HL-60 (cell line): Measurements from ENCODE around the gene MDH2.

ENCODE experiments used
- DNase-seq, 2 experiments: peaks; one replicate each; pipeline ENCODE4 v3.0.0-alpha.2; 2010 to 2020; ENCODE audit warnings: low read depth in 1 of 2, low spot score in 1 of 2
- H3K27ac ChIP-seq: fragments of 250-450 bp; sonication (Bioruptor Pico); replicated peaks from 2 replicates; pipeline ENCODE4 v1.5.1; 2020; ENCODE audit warnings: mild to moderate bottlenecking, moderate library complexity
- H3K27me3 ChIP-seq: fragments of 250-450 bp; sonication (Bioruptor Pico); 2 replicates; pipeline ENCODE4 v1.5.1; 2021; ENCODE audit warnings: mild to moderate bottlenecking, moderate library complexity; ENCODE audit not compliant: insufficient read depth, poor library complexity, severe bottlenecking
- H3K4me3 ChIP-seq: replicated peaks from 2 replicates; pipeline ENCODE4 v1.5.1; 2011; ENCODE audit warnings: mild to moderate bottlenecking, control low read depth, low read length; ENCODE audit not compliant: insufficient read depth
- CTCF ChIP-seq: IDR thresholded peaks from one replicate; pipeline ENCODE4 v1.5.1; 2011; ENCODE audit warnings: low read length, control low read depth, inconsistent platforms; ENCODE audit not compliant: insufficient read depth
- GABPA ChIP-seq: IDR thresholded peaks from 2 replicates; pipeline ENCODE4 v1.6.1; 2012; ENCODE audit warnings: low read depth
- POLR2AphosphoS5 ChIP-seq: IDR thresholded peaks from 2 replicates; pipeline ENCODE4 v1.6.1; 2012; ENCODE audit warnings: low read depth
- REST ChIP-seq: IDR thresholded peaks from 2 replicates; pipeline ENCODE4 v1.6.1; 2012; ENCODE audit warnings: low read depth; ENCODE audit not compliant: insufficient replicate concordance
- SPI1 ChIP-seq: IDR thresholded peaks from 2 replicates; pipeline ENCODE4 v1.6.1; 2012; ENCODE audit warnings: low read depth, mild to moderate bottlenecking, borderline replicate concordance
- long read RNA-seq: library from polyadenylated mRNA; unstranded; transcript quantifications from one replicate; pipeline ENCODE4 v2.0.0, GENCODE V29; 2020

The MDH2 gene
- long read RNA-seq, transcript MDH2-201 (9 exons, 2,209 nt), result major isoform, 1,781 of 1,856 reads
- long read RNA-seq, transcript MDH2-204 (8 exons, 2,020 nt), result minor isoform, 21 of 1,856 reads
- long read RNA-seq, partial matches to known transcripts, result 35 of 1,856 reads
- long read RNA-seq, other reads (novel, unspliced or antisense), result 14 of 1,856 reads

GRCh38 chr7:76047811-76048667 is at the start of gene MDH2, which contains the start of gene STYXL1:
Gene MDH2, plus strand, starts transcription at chr7:76048106. Its CDS starts 55 bp downstream, at chr7:76048161.
Gene STYXL1, minus strand, starts transcription at chr7:76048000. Its CDS starts 17,477 bp downstream, at chr7:76030523.
- H3K27ac ChIP-seq, result peak within 1 kb of the TSS; percentile 90
- peak within 1 kb of the TSS; percentile 94 for H3K4me3 ChIP-seq
- DNase-seq, result peak; percentile 96 to 97
- H3K27me3 ChIP-seq, result no peaks in the 10 kb centered on the region
- peak; percentile 76 for TF ChIP-seq REST
- TF ChIP-seq GABPA, result peak; percentile 95
- TF ChIP-seq POLR2AphosphoS5, result peak; percentile 92
- no peak for TF ChIP-seq CTCF
- peak; percentile 25; the same call in 1 of the 2 replicates for TF ChIP-seq SPI1

- H3K27me3 ChIP-seq, result no peaks in the 10 kb centered on the region
- no peak for DNase-seq
- H3K4me3 ChIP-seq, result no peak overlapping the region
- TF ChIP-seq SPI1, result no peak
- TF ChIP-seq POLR2AphosphoS5, result no peak
- no peak for TF ChIP-seq GABPA
- no peak for TF ChIP-seq CTCF
- no peak for TF ChIP-seq REST
- no peak overlapping the region for H3K27ac ChIP-seq
Measured at GRCh38 chr7:76000566-76000965, 47.3 kb upstream of the MDH2 start.

- Histone ChIP-seq H3K4me3 (no peak overlapping the region), H3K27me3 (no peaks in the 10 kb centered on the region), H3K27ac (no peak overlapping the region)
- TF ChIP-seq REST (no peak), GABPA (no peak), CTCF (no peak), POLR2AphosphoS5 (no peak), SPI1 (no peak)
- DNase-seq, result no peak
Measured at GRCh38 chr7:76002139-76002538, 45.8 kb upstream of the MDH2 start.
